Measurements from ENCODE around the gene ECHDC3. TPM values are rescaled to one million over a fixed set of nuclear protein-coding genes. Genes with fewer than 3 reads are reported as not detected.

ECHDC3 gene
- total and polyA plus RNA-seq, 12 donors: 3.8 to 115 (median 40.3) TPM

GRCh38 chr10:11701451-11702095, 40.6 kb upstream of the ECHDC3 start:
- no peaks in the 10 kb centered on the region for H3K36me3 ChIP-seq (replicated peaks in 1 of 2)
- TF ChIP-seq POLR2A (IDR thresholded peaks at IDR 0.05) (no peak), CTCF (IDR thresholded peaks at IDR 0.05) (no peak)
- no peak overlapping the region for H3K27ac ChIP-seq
- 80 to 96% (median 85%) methylated on average over 6 of the region's 6 CpGs for WGBS, 4 donors
- no peaks in the 10 kb centered on the region for H3K27me3 ChIP-seq
- H3K9me3 ChIP-seq (replicated peaks in 1 of 3): no peaks in the 10 kb centered on the region
- DNase-seq: no peak
- H3K4me1 ChIP-seq (replicated peaks in 1 of 2): peaks cover 14 to 20% of the 10 kb centered on the region in 2 donors
- intact Hi-C loops (cut with DNase I): no loop called here
- no peak overlapping the region for H3K4me3 ChIP-seq

- intact Hi-C loops (cut with DNase I): no loop called here
- TF ChIP-seq POLR2A (IDR thresholded peaks at IDR 0.05) (no peak), CTCF (IDR thresholded peaks at IDR 0.05) (no peak)
- no peak for DNase-seq
- Histone ChIP-seq H3K4me1 (replicated peaks in 1 of 2) (peaks cover 14 to 19% of the 10 kb centered on the region in 2 donors), H3K4me3 (no peak overlapping the region), H3K27me3 (no peaks in the 10 kb centered on the region), H3K27ac (no peak overlapping the region), H3K36me3 (replicated peaks in 1 of 2) (no peaks in the 10 kb centered on the region), H3K9me3 (replicated peaks in 1 of 3) (no peaks in the 10 kb centered on the region)
- WGBS, 4 donors: 91 to 100% (median 94%) methylated on average over 2 to 4 of the region's 4 CpGs
Measured at GRCh38 chr10:11702264-11702663, 39.9 kb upstream of the ECHDC3 start.

- Histone ChIP-seq H3K27ac (no peak overlapping the region), H3K9me3 (replicated peaks in 1 of 3) (no peaks in the 10 kb centered on the region), H3K36me3 (replicated peaks in 1 of 2) (no peaks in the 10 kb centered on the region), H3K4me1 (replicated peaks in 1 of 2) (peaks cover 5 to 6% of the 10 kb centered on the region in 2 donors), H3K4me3 (no peak overlapping the region), H3K27me3 (no peaks in the 10 kb centered on the region)
- TF ChIP-seq POLR2A (IDR thresholded peaks at IDR 0.05) (no peak), CTCF (IDR thresholded peaks at IDR 0.05) (no peak)
- WGBS, 4 donors: 51 to 78% (median 65%) methylated on average over 8 of the region's 8 CpGs
- DNase-seq: no peak
- intact Hi-C loops (cut with DNase I): no loop called here
Measured at GRCh38 chr10:11704092-11704491, 38.1 kb upstream of the ECHDC3 start.

- intact Hi-C loops (cut with DNase I): no loop called here
- Histone ChIP-seq H3K36me3 (replicated peaks in 1 of 2) (no peaks in the 10 kb centered on the region), H3K4me1 (replicated peaks in 1 of 2) (no peaks in the 10 kb centered on the region), H3K9me3 (replicated peaks in 1 of 3) (no peaks in the 10 kb centered on the region), H3K4me3 (no peak overlapping the region), H3K27me3 (no peaks in the 10 kb centered on the region), H3K27ac (no peak overlapping the region)
- DNase-seq: no peak
- WGBS, 4 donors: 81 to 85% (median 84%) methylated on average over 4 of the region's 4 CpGs
- TF ChIP-seq CTCF (IDR thresholded peaks at IDR 0.05): no peak
- no peak for TF ChIP-seq POLR2A (IDR thresholded peaks at IDR 0.05)
Measured at GRCh38 chr10:11705722-11706121, 36.5 kb upstream of the ECHDC3 start.

All from adrenal gland (tissue), 12 donors.